NCI-H446 treated with DMSO at 0.1 percent for 48 hours (cell line): ENCODE results near the gene BORCS5.

Source experiments
- DNase-seq: peaks from one replicate; lab custom pipeline; 2025; lab: John Stamatoyannopoulos, UW

BORCS5 gene

GRCh38 chr12:12353276-12353675 lies 3.6 kb upstream of the BORCS5 start:
- no peak for DNase-seq

GRCh38 chr12:12353807-12354206 lies 3.1 kb upstream of the BORCS5 start:
- no peak for DNase-seq

DNA sequence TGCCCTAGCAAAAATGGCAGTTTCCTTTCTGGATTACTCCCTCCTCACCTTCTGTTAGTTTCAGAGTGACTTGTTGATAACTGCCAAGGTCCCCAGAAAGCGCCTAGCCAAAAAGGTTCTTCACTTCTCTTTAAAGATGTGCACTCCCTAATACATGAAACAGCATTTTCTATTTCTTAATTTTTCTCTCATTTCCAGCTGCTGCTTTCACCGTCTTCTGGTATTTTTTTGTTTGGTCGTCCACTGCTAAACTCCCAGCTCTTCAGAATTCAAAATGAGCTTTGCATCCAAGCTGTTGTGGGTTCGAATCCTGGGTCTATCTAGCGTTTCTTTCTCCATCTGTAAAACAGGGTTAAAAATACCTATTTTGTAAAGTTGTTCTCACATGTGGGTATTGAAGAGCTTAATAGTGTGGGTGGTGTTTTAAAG lies 397 bp upstream of the BORCS5 start:
- DNase-seq, result no peak

DNA sequence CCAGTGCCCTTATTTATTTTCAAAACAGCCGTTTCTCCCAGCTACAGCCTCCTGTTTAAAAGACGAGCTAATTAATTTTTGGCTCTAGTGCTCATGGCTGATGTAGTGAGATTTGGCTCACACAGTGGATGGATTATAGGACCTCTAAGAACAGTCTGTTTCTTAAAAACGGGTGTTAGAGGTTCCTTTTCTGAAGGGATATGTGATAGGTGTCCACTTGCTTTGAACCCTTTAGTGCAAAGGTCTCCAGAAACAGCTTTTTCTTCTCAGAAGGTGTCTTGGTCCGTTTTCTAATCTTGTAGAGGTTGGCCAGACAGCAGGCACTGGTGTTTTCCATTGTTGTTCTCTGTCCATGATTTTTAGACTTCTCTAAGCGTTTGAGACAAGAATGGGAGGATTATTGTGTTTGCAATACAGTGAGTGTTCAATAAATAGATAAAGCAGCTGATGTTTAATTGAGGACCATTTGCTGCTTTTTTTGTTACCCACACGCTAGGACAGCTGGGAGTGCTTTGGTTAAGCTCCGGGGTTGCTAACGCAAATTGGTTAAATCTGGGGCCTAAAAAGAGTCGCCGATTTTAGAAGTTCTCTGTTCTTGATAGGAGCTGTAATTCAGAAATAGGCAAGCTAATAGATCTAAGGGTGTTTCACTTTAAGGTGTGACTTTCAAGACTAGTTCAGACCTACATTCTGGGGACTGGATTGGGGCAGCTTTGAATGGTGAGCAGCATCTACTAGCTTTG lies 1.0 kb downstream of the BORCS5 start:
- DNase-seq, result peak; percentile 85

DNA sequence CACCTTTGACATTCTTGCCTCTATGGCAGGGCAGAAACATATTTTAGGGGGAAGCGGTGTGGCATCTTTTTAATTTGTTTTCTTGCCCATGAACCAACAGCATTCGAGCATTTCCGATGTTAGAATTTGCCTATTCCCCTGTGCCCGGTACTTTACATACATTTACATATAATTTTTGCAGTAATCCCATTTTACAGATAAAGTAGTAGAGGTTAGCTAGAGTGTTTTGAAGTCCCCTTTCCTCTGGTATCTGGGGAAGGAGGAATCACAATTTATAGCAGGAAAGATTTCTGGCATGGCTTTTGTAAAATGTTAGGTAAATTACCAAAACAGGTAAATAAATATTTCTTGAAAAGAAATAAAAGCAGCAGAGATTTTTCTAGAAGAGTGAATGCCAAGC lies 1.6 kb downstream of the BORCS5 start:
- no peak for DNase-seq

- no peak for DNase-seq
Observed at GRCh38 chr12:12364787-12365445, 8.0 kb downstream of the BORCS5 start.

DNA sequence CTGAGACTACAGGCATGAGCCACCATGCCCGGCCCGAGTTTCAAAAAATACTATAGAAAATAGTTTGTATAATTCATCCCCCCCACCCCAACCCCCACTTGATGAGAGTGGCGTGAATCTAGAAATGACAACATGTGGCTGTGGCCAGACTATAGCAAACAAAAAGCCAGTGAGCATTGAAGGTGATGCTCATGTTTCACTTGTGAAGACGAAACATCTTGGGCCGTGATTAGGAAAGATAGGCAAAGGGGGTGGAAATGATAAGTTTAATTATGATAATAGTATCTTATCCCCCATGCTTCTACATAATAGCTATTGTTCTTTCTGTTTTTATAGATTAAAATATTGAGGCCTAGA lies 8.5 kb downstream of the BORCS5 start:
- no peak for DNase-seq

GRCh38 chr12:12365931-12366431 lies 9.1 kb downstream of the BORCS5 start:
- no peak for DNase-seq

GRCh38 chr12:12366701-12367481 lies 10.0 kb downstream of the BORCS5 start:
- DNase-seq, result no peak

- no peak for DNase-seq
Observed at GRCh38 chr12:12367482-12367998, 10.7 kb downstream of the BORCS5 start.

- DNase-seq, result no peak
Observed at GRCh38 chr12:12372946-12373722, 16.3 kb downstream of the BORCS5 start.

GRCh38 chr12:12376646-12377448 lies 20.0 kb downstream of the BORCS5 start:
- peak; percentile 60 for DNase-seq

- no peak for DNase-seq
Observed at GRCh38 chr12:12378616-12379015, 21.7 kb downstream of the BORCS5 start.

DNA sequence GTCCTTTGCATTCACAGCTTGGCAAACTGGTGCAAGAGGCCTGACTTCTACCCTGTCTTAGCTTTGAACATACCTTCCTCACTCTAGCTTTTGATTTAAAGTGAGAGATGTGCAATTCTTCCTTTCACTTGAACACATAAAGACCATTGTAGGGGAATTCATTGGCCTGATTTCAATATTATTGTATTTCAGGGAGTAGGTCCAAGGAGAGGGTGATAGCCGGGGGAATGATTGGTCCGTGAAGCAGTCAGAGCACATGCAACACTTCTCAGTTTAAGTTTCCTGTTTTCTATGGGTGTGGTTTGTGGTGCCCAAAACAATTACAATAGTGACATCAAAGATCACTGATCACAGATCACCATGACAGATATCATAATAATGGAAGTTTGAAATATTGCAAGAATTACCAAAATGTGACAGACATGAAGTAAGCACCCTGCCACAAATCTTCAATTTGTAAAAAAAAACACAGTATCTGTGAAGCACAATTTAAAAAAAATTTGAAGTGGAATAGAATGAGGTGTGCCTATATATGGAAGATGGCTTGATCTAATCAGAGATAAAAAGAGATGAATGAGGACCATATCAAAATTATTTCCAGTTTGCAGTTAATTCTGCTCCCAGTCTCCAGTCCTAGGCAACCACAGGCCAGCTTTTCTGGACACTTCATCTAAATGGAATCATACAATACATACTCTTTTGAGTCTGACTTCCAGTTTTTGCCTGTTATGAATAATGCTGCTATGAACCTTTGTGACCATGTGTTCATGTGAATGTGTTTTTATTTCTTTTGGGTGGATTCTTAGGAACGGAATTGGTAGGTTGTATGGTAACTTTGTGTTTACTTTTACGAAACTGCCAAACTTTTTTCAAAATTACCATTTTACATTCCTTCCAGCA lies 23.2 kb downstream of the BORCS5 start:
- no peak for DNase-seq

DNA sequence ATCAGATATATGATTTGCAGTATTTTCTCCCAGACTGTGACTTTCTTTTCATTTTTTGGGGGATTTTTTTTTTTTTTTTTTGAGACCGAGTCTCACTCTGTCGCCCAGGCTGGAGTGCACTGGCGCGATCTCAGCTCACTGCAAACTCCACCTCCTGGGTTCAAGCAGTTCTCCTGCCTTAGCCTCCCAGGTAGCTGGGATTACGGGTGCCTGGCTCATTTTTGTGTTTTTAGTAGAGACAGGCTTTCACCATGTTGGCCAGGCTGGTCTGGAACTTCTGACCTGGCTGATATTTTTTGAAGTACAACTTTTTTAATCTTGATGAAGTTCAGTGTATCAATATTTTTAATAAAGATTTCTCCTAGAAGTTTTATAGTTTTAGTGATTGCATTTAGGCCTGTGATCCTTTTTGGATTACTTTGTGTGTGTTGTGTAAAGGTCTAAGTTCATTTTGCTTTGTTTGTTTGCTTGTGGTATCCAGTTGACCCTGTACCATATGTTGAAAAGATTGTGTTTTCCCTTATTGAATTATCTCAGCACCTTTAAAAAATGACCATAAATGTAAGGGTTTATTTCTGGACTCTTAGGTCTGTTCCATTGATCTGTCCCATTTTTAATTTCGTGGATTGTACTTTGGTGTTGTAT lies 24.2 kb downstream of the BORCS5 start:
- no peak for DNase-seq

DNA sequence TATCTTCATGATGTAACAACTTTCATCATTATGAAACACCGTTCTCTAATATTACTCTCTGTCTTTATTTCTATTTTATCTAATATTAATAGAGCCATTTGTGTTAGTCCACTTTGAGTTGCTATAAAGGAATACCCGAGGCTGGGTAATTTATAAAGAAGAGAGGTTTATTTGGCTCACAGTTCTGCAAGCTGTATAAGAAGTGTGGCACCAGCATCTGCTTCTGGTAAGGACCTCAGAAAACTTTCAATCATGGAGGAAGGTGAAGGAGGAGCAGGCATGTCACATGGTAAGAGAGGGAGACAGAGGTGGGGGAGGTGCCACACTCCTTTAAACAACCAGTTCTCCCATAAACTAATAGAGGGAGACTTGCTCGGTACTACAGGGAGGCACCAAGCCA lies 25.1 kb downstream of the BORCS5 start:
- DNase-seq, result no peak

GRCh38 chr12:12384571-12385340 lies 27.9 kb downstream of the BORCS5 start:
- no peak for DNase-seq

- peak; percentile 69 for DNase-seq
Observed at GRCh38 chr12:12387501-12387900, 30.6 kb downstream of the BORCS5 start.

DNA sequence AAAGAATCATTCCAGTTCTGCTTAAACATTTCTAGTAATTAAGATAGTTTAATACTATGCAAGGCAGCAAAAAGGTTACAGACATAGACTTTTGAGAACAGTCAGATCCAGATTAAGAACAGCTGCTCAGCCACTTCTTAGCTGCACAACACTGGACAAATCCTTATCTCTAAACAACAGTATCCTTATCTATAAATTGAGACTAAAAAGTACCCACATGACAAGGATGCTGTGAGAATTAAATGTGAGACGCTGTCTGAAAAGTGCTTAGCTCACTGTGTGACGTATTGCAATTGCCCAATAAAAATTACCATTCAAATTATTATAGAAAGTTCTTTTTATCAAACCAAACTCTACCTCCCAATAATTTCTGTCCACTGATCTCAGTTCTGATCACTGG lies 35.5 kb downstream of the BORCS5 start:
- no peak for DNase-seq
